Activated CD4-positive, alpha-beta T cell treated with anti-CD3 and anti-CD28 coated beads, Interleukin-2, Interleukin-4, amounts not matched to agents 100 ng/mL and 50 ng/mL, durations not matched to agents 16 hours and 8 hours (primary cell): ENCODE data around the gene ANKMY1.

Source experiments
- DNase-seq: peaks from one replicate; pipeline ENCODE4 v3.0.0-alpha.2; 2020; ENCODE audit warnings: low spot score

The ANKMY1 gene

GRCh38 chr2:240447934-240448333 lies 109.9 kb downstream of the ANKMY1 start:
- no peak for DNase-seq

DNA sequence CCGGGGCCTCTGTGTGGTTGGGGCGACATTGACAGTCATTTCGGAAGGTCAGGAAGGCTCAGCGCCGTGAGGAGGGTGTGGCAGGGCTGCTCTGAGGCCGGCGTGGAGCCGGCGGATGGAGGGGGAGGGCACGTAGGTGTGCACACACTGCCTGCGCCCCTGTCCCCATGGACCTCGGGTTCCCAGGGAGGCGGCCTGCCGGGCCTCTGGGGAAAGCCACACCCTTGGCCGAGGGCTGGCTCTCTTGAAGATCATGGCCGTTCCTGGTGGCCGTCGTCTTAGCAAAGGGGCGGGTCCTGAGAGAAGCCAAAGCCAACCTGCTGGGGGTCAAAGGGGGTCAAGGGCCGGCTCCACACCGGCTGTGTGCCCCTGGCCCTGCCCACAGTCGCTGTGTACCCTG lies 110.5 kb downstream of the ANKMY1 start:
- no peak for DNase-seq

- DNase-seq: no peak
Observed at GRCh38 chr2:240446664-240447175, 111.1 kb downstream of the ANKMY1 start.

DNA sequence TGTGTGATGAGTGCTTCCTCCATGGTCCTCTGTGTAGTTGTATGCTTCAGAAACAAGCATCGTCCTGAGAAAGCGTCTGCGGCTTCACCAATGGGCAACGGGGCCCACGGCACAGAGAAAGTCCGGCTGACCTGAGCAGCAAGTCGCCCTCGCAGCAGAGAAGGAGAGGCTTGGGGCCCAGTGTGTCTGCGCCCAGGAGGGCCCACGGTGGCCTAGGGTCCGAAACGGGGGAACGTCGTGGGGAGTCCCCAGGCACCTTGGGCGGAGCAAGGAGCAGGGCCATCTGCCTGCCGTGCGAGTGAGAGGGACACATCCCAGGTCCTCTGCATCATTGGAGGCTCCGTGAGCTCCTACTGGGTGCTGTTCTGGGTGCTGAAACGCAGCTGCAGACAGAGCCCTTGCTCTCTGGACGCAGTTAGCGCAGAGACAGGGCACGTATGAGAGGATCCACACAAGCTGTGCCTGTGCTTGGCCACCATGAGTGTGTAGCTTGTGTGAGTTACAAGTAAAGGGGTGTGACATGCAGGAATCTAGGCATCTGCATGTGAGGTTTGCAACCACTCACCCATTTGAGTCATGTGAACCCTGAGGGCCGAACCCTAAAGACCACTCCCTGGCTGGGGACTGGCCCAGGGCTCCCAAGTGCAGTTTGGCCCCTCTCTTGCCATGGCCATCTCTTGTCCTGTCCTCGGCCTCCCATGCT lies 111.7 kb downstream of the ANKMY1 start:
- DNase-seq: no peak

- no peak for DNase-seq
Observed at GRCh38 chr2:240444464-240444863, 113.3 kb downstream of the ANKMY1 start.

DNA sequence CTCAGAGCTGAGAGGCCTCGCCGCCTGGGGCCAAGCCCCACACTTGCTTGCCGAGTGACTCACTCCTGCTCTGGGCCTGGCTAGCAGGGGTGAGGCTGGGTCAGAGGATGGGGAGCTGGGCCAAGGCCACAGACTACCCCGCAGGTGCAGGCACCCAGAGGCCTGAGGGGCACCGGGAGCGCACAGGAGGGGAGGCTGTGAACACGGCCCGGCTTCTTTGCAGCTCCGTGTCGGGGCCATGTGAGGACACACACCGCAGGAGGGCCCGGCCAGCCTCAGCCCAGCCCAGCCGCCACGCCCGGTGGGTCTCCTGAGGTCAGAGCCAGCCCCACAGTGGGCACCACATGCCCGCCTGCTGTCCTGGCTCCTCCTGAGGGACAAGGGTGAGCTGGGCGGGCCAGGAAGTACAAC lies 113.9 kb downstream of the ANKMY1 start:
- DNase-seq: no peak

DNA sequence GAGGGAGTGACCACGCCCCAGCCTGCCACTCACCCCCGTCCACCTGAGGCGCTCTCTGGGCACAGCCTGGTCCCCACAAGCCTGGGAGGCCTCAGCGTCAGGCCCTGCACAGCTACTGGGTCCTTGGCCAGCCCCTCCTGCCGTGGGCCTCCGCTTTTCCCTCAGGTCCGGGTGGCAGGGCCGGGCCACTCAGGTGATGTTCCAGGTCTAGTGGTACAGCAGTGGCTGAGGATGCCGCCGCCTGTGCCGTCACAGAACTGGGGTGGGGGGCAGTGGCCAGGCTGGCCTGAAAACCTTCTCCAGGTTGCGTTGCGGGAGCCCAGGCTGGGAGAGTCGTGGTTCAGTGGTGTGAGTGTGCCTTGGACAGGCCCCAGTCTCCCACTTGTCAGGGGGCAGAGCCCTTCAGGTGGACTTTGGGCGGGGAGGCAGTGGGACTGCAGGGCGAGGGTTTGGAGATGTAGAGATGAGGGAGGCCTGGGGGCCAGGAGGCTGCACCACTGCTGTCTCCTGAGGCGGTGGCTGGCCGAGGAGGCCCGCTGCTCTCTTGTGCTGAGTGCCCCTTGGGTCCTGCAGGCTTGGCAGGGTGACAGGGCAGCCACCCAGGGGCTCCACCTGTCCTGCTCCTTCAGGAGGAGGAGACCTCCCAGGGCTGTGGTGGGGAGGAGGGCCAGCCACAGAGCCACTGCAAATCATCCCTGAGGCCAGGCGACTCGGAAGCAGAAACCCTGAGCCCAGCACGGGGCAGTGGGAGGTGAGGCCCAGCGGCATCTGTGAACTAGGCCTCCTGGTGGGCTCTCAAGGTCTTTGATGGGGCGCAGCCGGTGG lies 114.7 kb downstream of the ANKMY1 start:
- no peak for DNase-seq

DNA sequence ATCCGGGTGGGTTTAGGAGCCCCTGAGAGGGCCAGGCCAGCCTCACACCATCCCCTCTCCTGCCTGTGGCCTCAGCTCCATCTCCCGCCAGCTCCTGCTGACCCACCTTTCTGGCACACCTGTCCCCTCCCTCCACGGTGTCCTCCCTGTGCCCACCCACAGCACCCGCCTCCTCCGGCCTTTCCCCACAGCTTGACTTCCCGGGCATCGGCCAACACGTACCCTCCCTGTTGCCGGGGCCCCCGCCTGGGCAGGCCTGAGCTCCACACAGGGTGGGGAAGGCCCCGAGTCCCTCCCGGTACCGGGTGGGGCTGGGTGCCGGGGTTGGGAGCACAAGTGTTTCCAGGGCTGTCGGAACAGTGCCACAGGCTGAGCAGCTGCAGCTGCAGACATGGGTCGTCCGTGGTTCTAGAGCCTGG lies 115.8 kb downstream of the ANKMY1 start:
- DNase-seq: no peak

DNA sequence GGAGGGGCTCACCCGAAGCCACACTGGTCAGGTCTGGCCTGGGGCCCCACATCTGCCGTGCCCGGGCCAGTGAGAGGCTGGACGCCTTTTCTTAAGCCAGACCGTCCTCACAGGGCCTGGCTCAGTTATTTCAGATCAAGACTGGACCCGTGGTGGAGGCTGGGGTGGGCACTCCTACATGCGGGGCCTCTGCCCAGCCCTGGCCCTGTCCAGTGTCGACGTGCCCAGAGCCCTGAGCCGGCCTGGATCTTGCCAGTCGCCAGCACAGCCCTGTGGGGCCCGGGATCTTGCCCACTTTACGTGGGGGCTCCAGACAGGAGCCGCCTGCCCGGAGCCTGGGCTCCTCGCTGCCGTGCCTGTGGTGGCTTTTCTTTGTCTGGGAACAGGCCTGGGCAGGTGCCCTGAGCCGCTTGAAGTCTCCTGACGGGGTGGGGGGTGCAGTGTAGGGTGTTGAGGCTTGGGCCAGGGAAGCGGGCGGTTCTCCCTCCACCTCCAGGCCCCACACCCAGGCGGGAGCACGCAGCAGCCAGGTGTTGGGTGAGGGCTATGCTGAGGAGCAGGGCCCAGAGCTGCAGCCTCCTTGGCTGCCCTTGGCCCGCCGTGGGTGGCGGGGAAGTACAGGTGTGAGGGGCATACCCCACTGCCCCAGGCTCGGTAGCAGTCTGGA lies 116.3 kb downstream of the ANKMY1 start:
- DNase-seq: no peak

- no peak for DNase-seq
Observed at GRCh38 chr2:240440704-240441320, 117.0 kb downstream of the ANKMY1 start.

DNA sequence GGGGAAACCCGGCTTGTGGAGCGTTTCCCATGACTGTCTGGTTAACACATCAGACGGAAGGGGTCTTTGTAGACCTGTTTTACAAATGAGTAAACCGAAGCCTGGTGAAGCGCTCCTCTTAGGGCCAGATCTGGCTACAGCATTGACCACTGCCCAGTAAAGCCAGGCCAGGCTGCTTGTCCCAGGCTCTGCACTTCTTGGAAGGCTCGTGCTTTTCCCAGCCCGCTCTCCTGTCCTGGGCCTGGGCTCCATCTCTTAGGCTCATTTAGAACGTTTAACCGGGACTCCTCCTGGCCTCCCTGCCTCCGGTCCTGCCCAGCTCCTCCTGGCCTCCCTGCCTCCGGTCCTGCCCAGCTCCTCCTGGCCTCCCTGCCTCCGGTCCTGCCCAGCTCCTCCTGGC lies 117.5 kb downstream of the ANKMY1 start:
- DNase-seq: no peak

GRCh38 chr2:240439698-240440151 lies 118.1 kb downstream of the ANKMY1 start:
- no peak for DNase-seq

DNA sequence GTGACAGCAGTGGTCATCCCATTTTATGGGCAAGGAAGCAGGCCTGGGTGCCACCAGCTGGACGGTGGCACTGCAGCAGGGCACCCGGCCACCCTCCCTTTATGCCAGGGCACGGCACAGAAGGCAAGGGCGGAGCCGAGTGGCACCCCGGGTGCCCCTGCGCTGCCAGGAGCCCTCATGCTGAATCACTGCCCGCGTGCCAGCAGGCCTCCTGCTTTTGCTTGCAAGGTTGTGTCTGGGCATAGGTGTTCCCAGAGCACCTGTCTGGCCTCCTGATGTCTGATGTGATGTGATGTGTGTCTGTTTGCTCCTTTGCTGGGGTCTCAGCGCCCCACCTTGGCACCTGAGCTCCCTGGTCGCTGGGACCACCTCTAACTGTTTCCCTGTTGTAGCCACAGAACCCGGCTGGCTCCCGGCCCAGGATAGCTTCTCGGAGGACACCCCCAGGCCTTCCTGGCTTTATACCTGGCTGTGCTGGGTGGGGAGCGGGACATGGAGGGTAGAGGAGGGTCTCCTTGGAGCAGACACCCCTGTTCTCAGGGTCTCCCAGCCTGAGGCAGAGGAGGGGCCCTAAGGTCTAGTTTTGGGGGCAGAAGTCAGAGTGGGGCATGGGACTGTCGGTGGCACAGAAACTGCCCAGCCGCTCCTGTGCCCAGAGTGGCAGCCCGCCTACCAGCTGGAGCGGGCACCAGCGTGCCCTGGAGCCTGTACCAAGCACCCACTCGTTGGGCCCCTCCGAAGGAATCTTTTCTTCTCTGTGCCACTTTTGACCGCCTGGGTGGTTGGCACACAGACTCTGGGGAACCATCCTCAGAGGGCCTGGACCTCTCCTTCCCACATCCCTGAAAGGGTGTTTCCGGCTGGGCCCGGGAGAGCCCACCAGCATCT lies 118.7 kb downstream of the ANKMY1 start:
- no peak for DNase-seq

- DNase-seq: peak; percentile 65
Observed at GRCh38 chr2:240437861-240438809, 119.7 kb downstream of the ANKMY1 start.

- DNase-seq: no peak
Observed at GRCh38 chr2:240437551-240437860, 120.3 kb downstream of the ANKMY1 start.

DNA sequence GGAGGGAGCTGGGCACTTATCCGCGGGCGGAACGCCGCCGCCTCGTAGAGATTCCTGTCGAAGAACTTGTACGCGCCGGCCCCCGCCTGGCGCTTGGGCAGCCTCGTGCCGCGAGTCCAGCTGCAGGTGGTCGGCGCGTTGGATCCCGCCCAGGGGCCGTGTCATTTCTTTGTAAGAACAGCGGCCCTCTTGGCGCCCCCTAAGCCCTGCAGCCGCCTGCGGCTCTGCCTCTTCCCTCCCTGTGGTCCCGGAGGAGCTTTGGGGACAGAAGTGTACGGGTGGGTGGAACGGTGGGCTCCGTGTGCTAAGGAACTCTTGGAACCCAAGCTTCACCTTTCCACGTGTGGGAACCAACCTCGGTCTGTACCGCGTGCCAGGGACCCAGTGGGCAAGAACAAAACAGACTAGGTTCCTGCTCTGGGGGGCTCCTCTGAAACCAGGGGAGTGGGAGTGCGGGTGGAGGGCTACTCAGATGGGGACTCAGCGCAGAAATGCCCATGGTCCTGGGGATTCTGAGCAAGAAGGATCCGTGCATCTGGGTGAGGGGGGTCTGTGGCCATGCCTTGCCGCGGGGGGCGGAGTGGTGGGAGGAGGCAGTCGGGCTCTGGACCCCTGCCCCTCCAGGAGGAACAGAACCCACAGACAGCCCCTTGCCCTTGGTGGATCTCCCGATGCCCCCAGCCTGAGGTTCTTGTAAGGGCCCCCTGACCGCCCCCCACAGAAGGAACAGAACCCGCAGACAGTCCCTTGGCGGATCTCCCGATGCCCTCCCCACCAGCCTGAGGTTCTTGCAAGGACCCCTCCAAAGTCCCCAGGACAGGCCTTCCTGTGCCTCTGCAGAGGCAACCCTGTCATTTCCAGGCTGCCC lies 120.9 kb downstream of the ANKMY1 start:
- no peak for DNase-seq

DNA sequence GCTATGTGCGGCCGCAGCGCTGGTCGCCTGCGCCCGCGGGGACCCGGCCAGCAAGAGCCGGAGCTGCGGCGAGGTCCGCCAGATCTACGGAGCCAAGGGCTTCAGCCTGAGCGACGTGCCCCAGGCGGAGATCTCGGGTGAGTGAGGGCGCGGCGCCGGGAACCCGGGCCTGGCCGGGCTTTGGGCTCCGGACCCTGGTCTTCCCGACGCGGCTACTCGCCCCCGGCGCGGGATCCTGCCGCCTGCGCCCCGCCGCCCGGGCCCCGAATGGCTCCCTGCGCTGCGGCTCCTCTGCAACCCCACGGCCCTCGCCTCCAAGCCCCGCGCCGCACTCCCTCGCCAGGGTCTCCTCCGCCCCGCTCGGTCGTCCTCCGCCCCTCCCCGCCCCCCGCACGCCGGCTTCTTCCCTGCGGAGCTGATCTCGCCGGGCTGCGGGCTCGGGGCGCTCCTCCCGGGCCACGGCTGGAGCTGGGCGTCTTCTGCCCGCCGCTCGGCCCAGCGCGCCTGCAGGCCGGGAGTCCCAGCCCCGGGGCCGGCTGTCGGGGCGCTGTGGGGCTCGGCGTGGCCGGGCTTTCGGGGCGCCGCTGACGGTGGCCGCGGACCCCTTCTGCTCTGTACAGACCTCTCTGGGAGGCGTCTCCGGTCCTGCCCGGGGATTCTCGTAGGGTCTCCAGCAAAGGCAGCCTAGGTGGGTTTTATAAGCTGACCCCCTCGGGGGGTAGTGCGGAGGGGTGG lies 121.7 kb downstream of the ANKMY1 start:
- DNase-seq: no peak

GRCh38 chr2:240435457-240435947 lies 122.3 kb downstream of the ANKMY1 start, which contains the start of gene GPC1:
Gene GPC1, plus strand, starts transcription at chr2:240435663. Its CDS starts 256 bp downstream, at chr2:240435919.
- peak; percentile 53 for DNase-seq
